ENCODE results near the gene MCF2L.

Gene MCF2L

DNA sequence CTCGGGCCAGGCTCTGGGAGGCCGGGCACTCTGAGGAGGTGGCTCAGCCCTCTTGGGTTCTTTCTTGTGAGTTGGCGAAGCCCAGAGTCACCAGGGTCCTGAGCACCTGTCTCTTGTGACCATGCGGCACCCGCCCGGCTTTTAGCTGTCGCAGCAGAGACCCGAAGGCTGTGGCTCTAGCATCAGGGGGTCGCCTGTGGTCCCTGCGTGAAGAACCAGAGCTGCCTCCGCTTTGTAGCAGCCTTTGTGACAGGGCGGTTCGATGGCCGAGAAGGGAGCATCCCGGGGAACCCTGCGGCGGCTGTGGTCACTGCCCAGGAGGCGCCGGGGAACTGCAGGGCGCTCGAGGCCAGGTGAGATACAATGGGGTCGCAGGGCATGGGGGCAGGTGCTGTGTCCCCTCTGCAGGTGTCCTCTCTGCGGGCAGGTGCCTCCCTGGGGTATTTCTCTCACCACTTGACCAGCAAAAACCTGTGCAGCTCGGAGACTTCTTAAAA is 10.4 kb downstream of the MCF2L start:
- ChIA-PET CTCF (no interaction called here), POLR2A (no interaction called here)
- TF ChIP-seq, protein P1, sequence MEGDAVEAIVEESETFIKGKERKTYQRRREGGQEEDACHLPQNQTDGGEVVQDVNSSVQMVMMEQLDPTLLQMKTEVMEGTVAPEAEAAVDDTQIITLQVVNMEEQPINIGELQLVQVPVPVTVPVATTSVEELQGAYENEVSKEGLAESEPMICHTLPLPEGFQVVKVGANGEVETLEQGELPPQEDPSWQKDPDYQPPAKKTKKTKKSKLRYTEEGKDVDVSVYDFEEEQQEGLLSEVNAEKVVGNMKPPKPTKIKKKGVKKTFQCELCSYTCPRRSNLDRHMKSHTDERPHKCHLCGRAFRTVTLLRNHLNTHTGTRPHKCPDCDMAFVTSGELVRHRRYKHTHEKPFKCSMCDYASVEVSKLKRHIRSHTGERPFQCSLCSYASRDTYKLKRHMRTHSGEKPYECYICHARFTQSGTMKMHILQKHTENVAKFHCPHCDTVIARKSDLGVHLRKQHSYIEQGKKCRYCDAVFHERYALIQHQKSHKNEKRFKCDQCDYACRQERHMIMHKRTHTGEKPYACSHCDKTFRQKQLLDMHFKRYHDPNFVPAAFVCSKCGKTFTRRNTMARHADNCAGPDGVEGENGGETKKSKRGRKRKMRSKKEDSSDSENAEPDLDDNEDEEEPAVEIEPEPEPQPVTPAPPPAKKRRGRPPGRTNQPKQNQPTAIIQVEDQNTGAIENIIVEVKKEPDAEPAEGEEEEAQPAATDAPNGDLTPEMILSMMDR (IDR thresholded peaks at IDR 0.05; ENCODE audit: insufficient read depth, low read length, missing control alignments), result no peak
- no peak overlapping the region for H3K4me3 ChIP-seq (ENCODE audit: low read depth, low read length)
- DNase-seq (ENCODE audit: low read depth, low spot score), result no peak

DNA sequence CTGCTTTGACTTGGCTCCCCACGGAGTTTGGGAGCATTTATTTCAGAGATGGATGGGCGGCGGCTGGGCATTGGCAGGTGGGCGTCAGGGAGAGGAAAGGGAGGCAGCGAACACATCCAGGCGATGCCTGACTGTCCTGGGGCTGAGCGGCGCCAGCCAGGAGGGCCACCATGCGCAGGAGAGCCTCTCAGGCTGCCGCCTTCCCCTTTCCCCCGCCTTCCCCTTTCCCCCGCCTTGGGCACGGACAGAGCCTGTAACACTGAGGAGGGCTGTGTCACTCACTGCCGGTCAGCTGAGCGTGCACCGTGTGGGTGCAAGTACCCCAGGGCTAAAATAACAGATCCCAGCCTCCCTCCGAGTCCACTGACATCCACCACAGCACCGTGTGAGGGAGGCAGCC is 11.4 kb downstream of the MCF2L start:
- DNase-seq (ENCODE audit: low read depth, low spot score), result no peak
- POLR2A ChIA-PET, result no interaction called here
- no peak overlapping the region for H3K4me3 ChIP-seq (ENCODE audit: low read depth, low read length)
- TF ChIP-seq, protein P1 (IDR thresholded peaks at IDR 0.05; ENCODE audit: insufficient read depth, low read length, missing control alignments), result no peak
- CTCF ChIA-PET, result interaction anchor here (1.3 kb wide), 1 partner anchor 10 kb away, joined by 3 read pairs; no protein-coding TSS in a partner anchor

DNA sequence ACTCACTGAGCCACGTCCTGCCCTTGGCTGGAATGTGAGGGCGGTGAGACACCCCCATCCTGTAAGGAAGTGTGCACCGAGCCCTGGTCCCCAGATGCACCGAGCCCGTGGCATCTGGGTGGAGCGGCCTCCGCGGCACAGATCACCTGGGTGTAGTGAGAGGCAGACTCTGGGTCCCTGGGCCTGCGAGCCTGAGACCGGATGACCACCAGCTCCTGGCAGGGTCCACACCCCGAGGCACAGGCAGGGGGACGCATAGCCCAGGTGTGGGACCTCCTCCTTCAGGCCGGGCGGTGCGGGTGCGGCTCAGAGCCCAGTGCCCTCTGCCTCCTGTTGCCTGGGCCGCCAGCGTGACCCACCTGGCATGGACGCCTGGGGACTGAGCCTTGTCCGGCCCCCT is 12.4 kb downstream of the MCF2L start:
- CTCF ChIA-PET, result interaction anchor here (1.3 kb wide), 1 partner anchor 9 kb away, joined by 3 read pairs; no protein-coding TSS in a partner anchor
- no peak for DNase-seq (ENCODE audit: low read depth, low spot score)
- POLR2A ChIA-PET, result no interaction called here
- no peak overlapping the region for H3K4me3 ChIP-seq (ENCODE audit: low read depth, low read length)
- TF ChIP-seq, protein P1 (IDR thresholded peaks at IDR 0.05; ENCODE audit: insufficient read depth, low read length, missing control alignments), result no peak

DNA sequence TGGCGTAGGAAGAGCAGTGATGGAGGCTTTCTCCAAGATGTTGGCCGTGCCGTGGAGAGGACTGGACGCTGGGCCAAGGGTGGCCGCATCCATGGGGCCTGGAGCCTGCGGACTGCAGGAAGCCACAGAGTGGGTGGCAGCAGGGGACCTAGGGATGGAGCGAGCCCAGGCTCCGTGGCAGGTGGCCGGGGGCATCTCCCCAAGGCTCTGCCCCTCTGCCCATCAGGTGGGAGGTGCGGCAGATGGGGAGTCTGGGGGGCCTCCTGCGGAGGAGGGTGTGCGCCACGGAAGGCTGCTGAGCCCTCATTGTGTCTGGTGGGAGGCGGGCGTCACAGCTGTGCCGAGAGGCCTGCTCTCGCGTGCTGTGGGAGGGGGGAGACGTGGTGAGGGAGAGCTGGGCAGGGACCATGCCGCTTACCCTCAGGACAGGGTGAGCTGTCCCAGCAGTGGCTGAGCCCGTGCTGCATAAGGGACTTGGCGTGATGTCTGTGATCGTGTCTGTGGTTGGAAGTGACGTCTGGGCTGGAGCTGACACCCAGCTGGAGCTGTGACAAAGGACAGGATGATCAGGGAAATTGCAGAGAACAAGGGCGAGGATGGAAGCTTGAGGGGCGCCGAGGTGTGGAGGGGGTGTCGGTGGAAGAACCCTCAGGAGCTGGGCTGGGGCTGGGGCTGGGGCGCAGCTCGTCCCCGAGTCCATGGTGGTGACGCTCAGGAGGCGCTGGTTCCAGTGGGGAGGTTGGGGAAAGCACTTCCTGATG is 13.4 kb downstream of the MCF2L start:
- TF ChIP-seq, protein P1 (IDR thresholded peaks at IDR 0.05; ENCODE audit: insufficient read depth, low read length, missing control alignments), result no peak
- DNase-seq (ENCODE audit: low read depth, low spot score), result no peak
- H3K4me3 ChIP-seq (ENCODE audit: low read depth, low read length), result no peak overlapping the region
- POLR2A ChIA-PET, result no interaction called here
- CTCF ChIA-PET, result no interaction called here

DNA sequence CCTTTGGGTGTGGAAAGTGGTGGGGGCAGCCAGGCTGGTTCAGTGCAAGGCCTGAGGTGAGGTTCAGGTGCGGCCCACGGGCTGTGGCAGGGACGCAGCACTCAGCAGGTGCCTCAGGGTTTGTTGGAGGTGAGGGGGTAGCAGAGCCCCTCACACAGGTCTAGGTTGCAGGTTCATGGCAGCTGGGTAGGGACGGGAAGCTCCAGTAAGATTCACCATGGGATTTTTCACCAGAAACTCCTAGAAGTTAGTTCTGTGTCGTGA is 14.0 kb downstream of the MCF2L start:
- CTCF ChIA-PET, result no interaction called here
- POLR2A ChIA-PET, result no interaction called here

DNA sequence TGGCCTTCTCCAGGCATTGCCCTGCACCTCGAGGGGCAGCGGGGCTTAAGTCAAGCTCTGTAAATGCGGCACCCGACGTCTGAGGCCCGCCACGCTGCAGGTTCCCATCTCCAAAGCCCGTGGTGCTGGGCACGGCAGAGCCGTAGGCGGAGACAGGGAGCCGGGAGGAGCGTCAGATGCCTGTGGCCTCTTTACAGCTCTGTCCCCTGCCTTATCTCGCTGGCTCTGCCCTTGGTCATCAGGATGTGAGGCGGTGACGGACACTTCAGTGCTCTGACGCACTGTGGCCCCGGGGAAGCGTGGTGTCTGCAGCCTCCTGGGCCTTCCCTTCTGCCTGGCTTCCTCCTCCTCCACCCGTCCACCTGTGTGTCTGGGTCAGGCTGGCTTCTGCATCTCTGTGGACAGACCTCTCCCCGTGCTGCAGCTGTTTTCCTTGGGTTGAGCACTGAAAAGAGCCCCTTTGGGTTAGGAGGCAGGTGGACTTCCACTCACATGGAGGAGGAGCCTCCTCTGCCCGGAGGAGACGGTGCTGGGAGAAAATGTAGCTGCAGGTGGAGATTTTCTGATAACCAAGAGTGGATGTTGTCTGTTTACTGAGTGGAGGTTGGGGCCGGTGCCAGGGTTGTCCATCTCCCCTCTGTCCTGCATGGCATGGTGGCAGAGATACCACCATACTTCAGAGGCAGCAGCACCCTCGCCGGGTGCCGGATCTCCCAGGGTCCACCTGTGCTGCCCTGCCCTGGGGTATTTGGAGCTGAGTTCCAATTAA is 14.6 kb downstream of the MCF2L start:
- DNase-seq (ENCODE audit: low read depth, low spot score), result no peak
- TF ChIP-seq, protein P1 (IDR thresholded peaks at IDR 0.05; ENCODE audit: insufficient read depth, low read length, missing control alignments), result no peak
- POLR2A ChIA-PET, result no interaction called here
- CTCF ChIA-PET, result no interaction called here
- no peak overlapping the region for H3K4me3 ChIP-seq (ENCODE audit: low read depth, low read length)

More for the DNA sequence above, 14.0 kb downstream of the MCF2L start:
- DNase-seq (ENCODE audit: low read depth, low spot score), result no peak
- no peak overlapping the region for H3K4me3 ChIP-seq (ENCODE audit: low read depth, low read length)
- TF ChIP-seq, protein P1 (IDR thresholded peaks at IDR 0.05; ENCODE audit: insufficient read depth, low read length, missing control alignments), result no peak
